Suprapubic skin (tissue), 4 donors: ENCODE results near the gene FERD3L.

ENCODE experiments used
- CTCF ChIP-seq, 2 donors: fragments of 200-600 bp in 1 of 2; fragments of 450-650 bp in 1 of 2; sonication (generic) in 1 of 2; IDR thresholded peaks; one replicate each; pipeline ENCODE4 v1.5.1; 2016 to 2019; ENCODE audit warnings: antibody characterized with exemption in 2 of 2, mild to moderate bottlenecking in 1 of 2, moderate library complexity in 1 of 2
- EP300 ChIP-seq: sonication (generic); formaldehyde crosslinking; IDR thresholded peaks from one replicate; pipeline ENCODE4 v1.6.1; 2017; ENCODE audit warnings: antibody characterized with exemption
- POLR2A ChIP-seq, 2 donors: fragments of 450-650 bp; IDR thresholded peaks; one replicate each; pipeline ENCODE4 v1.6.1; 2017; ENCODE audit warnings: antibody characterized with exemption in 2 of 2, mild to moderate bottlenecking in 2 of 2, moderate library complexity in 2 of 2
- POLR2AphosphoS5 ChIP-seq, 3 donors: sonication (generic); formaldehyde crosslinking; IDR thresholded peaks; one replicate each; pipeline ENCODE4 v1.6.1; 2017; ENCODE audit warnings: antibody characterized with exemption in 3 of 3

- no peak for TF ChIP-seq CTCF (IDR thresholded peaks at IDR 0.05)
- TF ChIP-seq POLR2A (IDR thresholded peaks at IDR 0.05) = no peak
- no peak for TF ChIP-seq EP300
- no peak for TF ChIP-seq POLR2AphosphoS5 (IDR thresholded peaks at IDR 0.05)
Measured at GRCh38 chr7:19139706-19140327, 5.4 kb downstream of the FERD3L start.
